ENCODE results near the gene RER1. TPM values are rescaled to one million over a fixed set of nuclear protein-coding genes. Genes with fewer than 3 reads are reported as not detected.

Gene RER1
- total RNA-seq, 4 donors from 2014 or later, result 73.5 to 101 (median 83.7) TPM

DNA sequence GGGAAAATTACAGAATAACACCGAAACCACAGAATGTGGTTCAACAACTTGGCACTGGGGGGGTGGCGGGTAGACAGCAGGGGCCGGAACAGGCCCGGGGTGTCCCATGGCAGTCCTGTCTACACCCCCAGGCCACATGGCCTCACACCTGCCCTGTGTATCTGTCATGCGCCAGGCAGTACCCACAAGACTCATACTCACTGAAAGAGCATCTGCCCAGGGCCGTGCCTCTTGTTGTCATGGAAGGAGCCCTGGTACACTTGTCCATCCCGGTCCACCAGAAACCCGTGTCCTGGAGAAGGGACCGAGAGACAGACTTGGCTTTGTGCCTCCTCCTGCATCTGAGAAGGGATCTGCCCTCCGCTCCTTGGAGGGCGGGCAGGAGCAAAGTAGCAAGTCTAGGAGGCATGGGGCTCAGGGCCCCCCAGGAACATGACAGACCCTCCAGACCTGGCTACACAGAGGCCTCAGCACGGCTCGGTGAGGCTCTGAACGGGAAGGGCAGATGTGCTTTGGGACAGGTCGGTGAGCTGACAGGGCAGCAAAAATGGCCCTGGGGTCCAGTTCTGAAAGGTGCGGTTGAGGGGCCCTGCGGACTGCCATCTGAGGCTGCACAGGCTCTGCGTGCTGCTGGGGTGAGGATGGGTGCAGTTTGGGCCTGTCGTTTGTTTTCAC is 5.9 kb upstream of the RER1 start:
- intact Hi-C loops (cut with DNase I), result loop anchor here (10.0 kb wide), 1 partner anchor 71 kb away; no protein-coding TSS in a partner anchor

DNA sequence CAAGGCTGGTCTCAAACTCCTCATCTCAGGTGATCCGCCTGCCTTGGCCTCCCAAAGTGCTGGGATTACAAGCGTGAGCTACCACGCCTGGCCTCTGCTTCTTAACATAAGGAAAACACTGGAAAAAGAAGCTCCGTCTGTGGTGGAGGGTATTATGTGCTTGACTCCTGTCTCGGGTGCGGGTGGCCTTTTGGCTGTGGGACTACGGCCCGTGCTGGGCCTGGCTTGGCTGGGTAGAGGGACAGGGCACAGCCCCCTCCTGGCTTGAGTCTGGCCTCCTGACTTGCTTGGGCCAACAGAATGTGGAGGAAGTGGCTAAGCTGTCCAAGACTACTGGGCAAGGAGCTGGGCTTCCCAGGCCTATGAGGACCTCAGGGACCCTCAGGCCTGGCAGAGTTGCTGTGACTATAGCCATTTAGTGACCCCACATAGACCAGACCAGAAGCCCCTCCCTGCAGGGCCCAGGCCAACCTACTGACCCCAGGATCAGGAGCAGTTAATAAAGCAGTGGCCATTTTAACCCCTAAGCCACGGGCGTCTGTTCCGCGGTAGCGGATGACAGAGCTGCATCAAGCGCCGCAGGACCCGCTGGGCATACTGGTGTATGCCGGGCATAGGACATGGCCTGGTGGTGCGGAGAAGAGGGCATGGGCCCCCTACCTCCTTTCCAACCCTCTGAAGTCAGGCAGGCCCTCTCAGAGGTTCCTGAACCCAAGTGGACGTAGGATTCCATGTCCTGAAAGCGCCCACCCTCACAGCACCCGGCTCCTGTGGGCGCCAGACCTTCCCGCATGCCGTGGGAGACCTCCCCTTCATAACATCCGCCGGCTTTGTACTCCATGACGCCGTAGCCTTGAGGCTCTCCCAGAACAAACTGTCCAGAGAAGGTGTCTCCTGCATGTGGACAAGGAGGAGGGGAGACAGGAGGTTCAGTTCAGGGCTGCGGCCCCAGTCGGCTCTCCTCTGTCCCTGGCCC is 4.7 kb upstream of the RER1 start:
- Histone ChIP-seq H3K9me3 (no peaks in the 10 kb centered on the region), H3K27me3 (no peaks in the 10 kb centered on the region), H3K27ac (no peak overlapping the region), H3K4me3 (replicated peaks in 1 of 3) (no peak overlapping the region), H3K4me1 (peaks cover 11% of the 10 kb centered on the region in 2 donors), H3K36me3 (no peaks in the 10 kb centered on the region)
- TF ChIP-seq POLR2A (IDR thresholded peaks at IDR 0.05), result no peak
- TF ChIP-seq, protein P1, sequence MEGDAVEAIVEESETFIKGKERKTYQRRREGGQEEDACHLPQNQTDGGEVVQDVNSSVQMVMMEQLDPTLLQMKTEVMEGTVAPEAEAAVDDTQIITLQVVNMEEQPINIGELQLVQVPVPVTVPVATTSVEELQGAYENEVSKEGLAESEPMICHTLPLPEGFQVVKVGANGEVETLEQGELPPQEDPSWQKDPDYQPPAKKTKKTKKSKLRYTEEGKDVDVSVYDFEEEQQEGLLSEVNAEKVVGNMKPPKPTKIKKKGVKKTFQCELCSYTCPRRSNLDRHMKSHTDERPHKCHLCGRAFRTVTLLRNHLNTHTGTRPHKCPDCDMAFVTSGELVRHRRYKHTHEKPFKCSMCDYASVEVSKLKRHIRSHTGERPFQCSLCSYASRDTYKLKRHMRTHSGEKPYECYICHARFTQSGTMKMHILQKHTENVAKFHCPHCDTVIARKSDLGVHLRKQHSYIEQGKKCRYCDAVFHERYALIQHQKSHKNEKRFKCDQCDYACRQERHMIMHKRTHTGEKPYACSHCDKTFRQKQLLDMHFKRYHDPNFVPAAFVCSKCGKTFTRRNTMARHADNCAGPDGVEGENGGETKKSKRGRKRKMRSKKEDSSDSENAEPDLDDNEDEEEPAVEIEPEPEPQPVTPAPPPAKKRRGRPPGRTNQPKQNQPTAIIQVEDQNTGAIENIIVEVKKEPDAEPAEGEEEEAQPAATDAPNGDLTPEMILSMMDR (IDR thresholded peaks at IDR 0.05), result no peak
- intact Hi-C loops (cut with DNase I), result loop anchor here (10.0 kb wide), 1 partner anchor 72 kb away; no protein-coding TSS in a partner anchor
- DNase-seq, result no peak
- WGBS, 2 donors, result 95 to 98% methylated on average over 24 to 28 of the region's 30 CpGs

More for the DNA sequence above, 5.9 kb upstream of the RER1 start:
- H3K27ac ChIP-seq, result no peak overlapping the region
- DNase-seq, result no peak
- no peaks in the 10 kb centered on the region for H3K9me3 ChIP-seq
- no peaks in the 10 kb centered on the region for H3K36me3 ChIP-seq
- peaks cover 8% of the 10 kb centered on the region in 2 donors for H3K4me1 ChIP-seq
- no peaks in the 10 kb centered on the region for H3K27me3 ChIP-seq
- no peak overlapping the region for H3K4me3 ChIP-seq (replicated peaks in 1 of 3)
- no peak for TF ChIP-seq POLR2A (IDR thresholded peaks at IDR 0.05)
- TF ChIP-seq, protein P1 (IDR thresholded peaks at IDR 0.05), result no peak
- whole genome bisulfite sequencing, 2 donors, result 88 to 92% methylated on average over 19 of the region's 19 CpGs

DNA sequence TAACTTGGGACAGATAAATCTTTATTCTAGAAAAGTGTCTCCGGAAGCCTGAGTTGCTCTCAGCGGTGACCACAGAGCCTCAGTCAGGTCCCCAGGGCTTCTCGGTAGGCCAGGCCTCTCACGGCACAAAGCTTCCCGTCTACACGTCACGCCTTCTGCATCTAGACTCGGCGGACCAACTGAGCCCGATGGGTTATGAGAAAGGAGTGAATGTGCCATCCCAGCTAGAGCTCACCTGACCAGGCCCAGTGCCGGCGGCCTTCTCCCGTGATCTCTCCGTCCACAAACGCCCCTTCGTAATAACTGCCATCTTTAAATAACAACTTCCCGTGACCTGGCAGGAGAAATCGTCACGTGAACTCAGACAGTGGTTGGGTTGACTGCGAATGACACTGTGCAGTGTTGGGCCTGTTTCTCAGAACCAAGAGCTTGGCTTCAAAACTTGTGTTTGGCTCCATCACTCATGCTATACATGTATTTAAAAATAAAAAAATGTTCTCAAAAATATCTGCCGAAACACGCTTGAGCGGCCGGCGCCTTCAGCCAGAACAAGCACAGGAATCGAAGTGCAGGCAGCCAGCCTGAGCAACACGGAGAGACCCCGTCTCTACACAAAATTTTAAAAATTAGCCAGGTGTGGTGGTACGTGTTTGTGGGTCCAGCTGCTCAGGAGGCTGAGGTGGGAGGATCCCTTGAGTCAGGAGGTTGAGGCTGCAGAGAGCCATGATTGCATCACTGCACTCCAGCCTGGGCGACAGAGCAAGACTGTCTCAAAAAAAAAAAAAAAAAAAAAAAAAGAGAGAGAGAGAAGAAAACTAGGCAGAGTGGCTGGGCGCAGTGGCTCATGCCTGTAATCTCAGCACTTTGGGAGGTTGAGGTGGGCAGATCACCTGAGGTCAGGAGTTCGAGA is 3.4 kb upstream of the RER1 start:
- Histone ChIP-seq H3K4me3 (replicated peaks in 1 of 3) (no peak overlapping the region), H3K27ac (no peak overlapping the region), H3K9me3 (no peaks in the 10 kb centered on the region), H3K27me3 (no peaks in the 10 kb centered on the region), H3K4me1 (peaks cover 20 to 22% of the 10 kb centered on the region in 2 donors), H3K36me3 (no peaks in the 10 kb centered on the region)
- no peak for TF ChIP-seq POLR2A (IDR thresholded peaks at IDR 0.05)
- TF ChIP-seq, protein P1 (IDR thresholded peaks at IDR 0.05), result no peak
- intact Hi-C loops (cut with DNase I), result loop anchor here (10.0 kb wide), 1 partner anchor 73 kb away; no protein-coding TSS in a partner anchor
- WGBS, 2 donors, result 95 to 97% methylated on average over 32 of the region's 32 CpGs
- DNase-seq, result no peak

DNA sequence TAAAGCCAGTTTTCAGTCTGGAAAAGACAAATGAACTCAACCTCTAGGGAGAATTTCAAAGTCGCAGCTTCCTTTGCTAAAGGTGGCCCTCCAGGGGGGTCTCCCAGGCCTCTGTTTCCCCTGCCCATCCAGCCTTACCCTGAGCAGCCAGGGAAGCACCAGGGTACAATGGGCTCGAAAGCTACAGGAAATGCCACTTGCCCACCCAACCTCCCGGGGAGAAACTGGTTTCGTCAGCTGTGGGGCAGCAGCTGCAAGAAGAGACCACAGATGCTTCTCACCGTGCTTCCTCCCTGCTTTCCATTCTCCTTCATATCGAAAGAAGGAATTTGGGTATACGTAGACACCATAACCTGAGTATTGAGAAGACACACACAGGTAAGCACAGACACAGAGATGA is 2.0 kb upstream of the RER1 start:
- H3K27ac ChIP-seq, result no peak overlapping the region
- no peaks in the 10 kb centered on the region for H3K9me3 ChIP-seq
- no peak overlapping the region for H3K4me3 ChIP-seq (replicated peaks in 1 of 3)
- peaks cover 0 to 3% of the 10 kb centered on the region in 2 donors for H3K36me3 ChIP-seq
- intact Hi-C loops (cut with DNase I), result loop anchor here (10.0 kb wide), 1 partner anchor 75 kb away; no protein-coding TSS in a partner anchor
- no peaks in the 10 kb centered on the region for H3K27me3 ChIP-seq
- no peak for DNase-seq
- TF ChIP-seq, protein P1 (IDR thresholded peaks at IDR 0.05), result no peak
- no peak for TF ChIP-seq POLR2A (IDR thresholded peaks at IDR 0.05)
- H3K4me1 ChIP-seq, result peaks cover 26 to 33% of the 10 kb centered on the region in 2 donors
- WGBS, 2 donors, result 92% methylated on average over 7 of the region's 7 CpGs
